CD14-positive monocyte (primary cell): Measurements from ENCODE around the gene TUBGCP3. TPM values are rescaled to one million over a fixed set of nuclear protein-coding genes. Genes with fewer than 3 reads are reported as not detected.
"Not testable (repeated sequence)": the region's sequence is repeated elsewhere in the genome, so short reads cannot be mapped to it uniquely, and the experiment has no call there.

ENCODE experiments used
- DNase-seq, 3 donors: peaks; one replicate each; pipeline ENCODE4 v3.0.0-alpha.2; 2011 to 2022
- H2AFZ ChIP-seq: 2 replicates; pipeline ENCODE4 v1.6.0; 2012; ENCODE audit warnings: mild to moderate bottlenecking, low read depth, low read length, inconsistent platforms; ENCODE audit not compliant: insufficient read depth, poor library complexity, severe bottlenecking
- H3K27ac ChIP-seq, 2 donors: 1 replicate in 1 of 2; 2 replicates in 1 of 2; pipeline ENCODE4 v1.5.1; 2012 to 2013; ENCODE audit warnings: low read length in 2 of 2, control low read depth in 1 of 2, inconsistent platforms in 1 of 2, low read depth in 1 of 2, mild to moderate bottlenecking in 1 of 2
- H3K27me3 ChIP-seq, 2 donors: one replicate each; pipeline versions ENCODE4 v1.6.0 to v1.6.1; 2011 to 2013; ENCODE audit warnings: low read length in 2 of 2; ENCODE audit not compliant: control insufficient read depth in 2 of 2, insufficient read depth in 2 of 2
- H3K36me3 ChIP-seq, 2 donors: replicated peaks in 1 of 2; 1 replicate in 1 of 2; 2 replicates in 1 of 2; pipeline versions ENCODE4 v1.5.1 to v1.6.1; 2012 to 2013; ENCODE audit warnings: low read length in 2 of 2, control low read depth in 1 of 2, inconsistent platforms in 1 of 2, mild to moderate bottlenecking in 1 of 2; ENCODE audit not compliant: insufficient read depth in 2 of 2, control insufficient read depth in 1 of 2
- H3K4me1 ChIP-seq, 2 donors: 1 replicate in 1 of 2; 2 replicates in 1 of 2; pipeline versions ENCODE4 v1.5.1 to v1.6.1; 2012 to 2013; ENCODE audit warnings: low read length in 2 of 2, control low read depth in 1 of 2, inconsistent platforms in 1 of 2, mild to moderate bottlenecking in 1 of 2, moderate library complexity in 1 of 2; ENCODE audit not compliant: insufficient read depth in 2 of 2, control insufficient read depth in 1 of 2
- H3K4me2 ChIP-seq: replicated peaks from 2 replicates; pipeline ENCODE3; 2012; ENCODE audit warnings: low read length, moderate library complexity, mild to moderate bottlenecking; ENCODE audit not compliant: poor library complexity, severe bottlenecking; ENCODE audit errors: extremely low read depth
- H3K4me3 ChIP-seq, 3 experiments: fragments of 200-600 bp in 1 of 3; sonication (generic) in 1 of 3; replicated peaks in 1 of 3; 1 replicate in 2 of 3; 2 replicates in 1 of 3; pipeline ENCODE4 v1.5.1; 2011 to 2013; ENCODE audit warnings: low read length in 3 of 3, mild to moderate bottlenecking in 3 of 3, control low read depth in 2 of 3, low read depth in 2 of 3, inconsistent platforms in 1 of 3, moderate library complexity in 1 of 3
- H3K79me2 ChIP-seq: 2 replicates; pipeline ENCODE4 v1.6.0; 2012; ENCODE audit warnings: mild to moderate bottlenecking, control low read depth, inconsistent platforms, low read length, moderate library complexity; ENCODE audit not compliant: insufficient read depth
- H3K9ac ChIP-seq: 2 replicates; pipeline ENCODE4 v1.6.0; 2017; ENCODE audit warnings: low read length, mild to moderate bottlenecking; ENCODE audit not compliant: insufficient read depth, poor library complexity, severe bottlenecking
- H3K9me3 ChIP-seq, 2 donors: replicated peaks in 1 of 2; 1 replicate in 1 of 2; 2 replicates in 1 of 2; pipeline versions ENCODE4 v1.5.1 to v1.6.1; 2012 to 2013; ENCODE audit warnings: low read length in 2 of 2, control low read depth in 1 of 2; ENCODE audit not compliant: control insufficient read depth in 1 of 2, insufficient read depth in 1 of 2
- H4K20me1 ChIP-seq: 2 replicates; pipeline ENCODE4 v1.6.0; 2012; ENCODE audit warnings: mild to moderate bottlenecking, low read length, control low read depth, moderate library complexity; ENCODE audit not compliant: insufficient read depth
- H3K27ac Mint-ChIP-seq, 7 donors: one replicate each; pipeline ENCODE4 v1.8.0; 2020; ENCODE audit warnings: mild to moderate bottlenecking in 7 of 7, mixed read lengths in 7 of 7, moderate library complexity in 6 of 7, inconsistent platforms in 2 of 7
- H3K27me3 Mint-ChIP-seq, 3 donors: one replicate each; pipeline ENCODE4 v1.8.0; 2021 to 2022; ENCODE audit warnings: low read depth in 3 of 3, mild to moderate bottlenecking in 3 of 3, mixed read lengths in 3 of 3, moderate library complexity in 3 of 3, inconsistent platforms in 1 of 3
- H3K36me3 Mint-ChIP-seq, 2 donors: one replicate each; pipeline ENCODE4 v1.8.0; 2020; ENCODE audit warnings: mixed read lengths in 2 of 2, inconsistent platforms in 1 of 2, mild to moderate bottlenecking in 1 of 2
- H3K4me1 Mint-ChIP-seq: one replicate; pipeline ENCODE4 v1.8.0; 2020; ENCODE audit warnings: mild to moderate bottlenecking, mixed read lengths
- H3K4me3 Mint-ChIP-seq, 2 donors: one replicate each; pipeline ENCODE4 v1.8.0; 2020; ENCODE audit warnings: mild to moderate bottlenecking in 2 of 2, mixed read lengths in 2 of 2, moderate library complexity in 1 of 2
- H3K9me3 Mint-ChIP-seq, 7 donors: one replicate each; pipeline ENCODE4 v1.8.0; 2020 to 2022; ENCODE audit warnings: mixed read lengths in 7 of 7, mild to moderate bottlenecking in 6 of 7, moderate library complexity in 6 of 7, inconsistent platforms in 2 of 7
- CTCF ChIP-seq: fragments of 200-600 bp; IDR thresholded peaks from one replicate; pipeline ENCODE4 v1.8.0; 2022; ENCODE audit warnings: antibody characterized with exemption, mild to moderate bottlenecking
- WGBS: methylation state at CpG from one replicate; pipeline ENCODE4 v1.1.5; 2013; ENCODE audit warnings: missing lambda C conversion rate; ENCODE audit not compliant: insufficient coverage; 5-methylcytosine and 5-hydroxymethylcytosine counted together
- intact Hi-C, 2 donors: fragments of 100-400 bp; cut with micrococcal nuclease; formaldehyde crosslinking; loops; one replicate each; pipeline versions ENCODE4 v1.15.0 to v1.15.1; 2023
- polyA plus RNA-seq, 3 donors: library from polyadenylated mRNA; depleted of rRNA in 1 of 3; unstranded in 2 of 3; stranded (reverse) in 1 of 3; fragments of 300-500 nt in 2 of 3; fragments of >200 nt in 1 of 3; fragmentation: Illumina TruSeq in 2 of 3; gene quantifications; 1 replicate in 2 of 3; 2 replicates in 1 of 3; pipeline ENCODE4 v1.2.3, GENCODE V29; 2012 to 2021

The TUBGCP3 gene
- polyA plus RNA-seq, 3 donors: 25.4 to 47.1 (median 34.1) TPM

DNA sequence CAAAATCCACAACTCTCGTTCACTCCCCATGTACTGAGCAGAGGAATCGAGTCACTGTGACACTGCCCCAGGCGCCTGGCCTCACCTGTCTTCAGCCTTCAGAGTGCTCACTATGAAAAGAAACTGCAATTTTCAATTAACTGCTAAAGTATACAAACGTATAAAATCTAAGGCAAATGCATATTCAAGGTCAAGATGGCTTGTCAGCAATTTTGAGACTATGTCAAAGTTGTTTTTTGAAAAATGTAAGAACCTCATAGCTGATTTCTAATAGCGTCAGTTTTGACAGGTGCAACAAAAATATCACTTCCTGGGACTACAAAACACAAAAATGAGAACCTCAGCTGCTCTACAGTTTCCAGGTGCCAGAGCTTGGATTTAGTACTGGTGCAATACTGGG lies 31.4 kb downstream of the TUBGCP3 start:
- no peak for TF ChIP-seq CTCF
- Mint-ChIP-seq H3K4me3 (no peak overlapping the region), H3K9me3 (no peaks in the 10 kb centered on the region), H3K27ac (no peak overlapping the region), H3K36me3 (peaks cover 80 to 91% of the 10 kb centered on the region in 2 donors), H3K27me3 (no peaks in the 10 kb centered on the region), H3K4me1 (no peaks in the 10 kb centered on the region)
- Histone ChIP-seq H3K9me3 (no peaks in the 10 kb centered on the region), H3K27ac (no peak overlapping the region), H3K4me2 (no peak overlapping the region), H3K27me3 (no peaks in the 10 kb centered on the region), H4K20me1 (peaks cover 43% of the 10 kb centered on the region), H3K79me2 (peaks cover 52% of the 10 kb centered on the region), H3K4me3 (no peak overlapping the region), H3K4me1 (no peaks in the 10 kb centered on the region), H3K36me3 (peaks cover 89 to 97% of the 10 kb centered on the region in 2 donors), H3K9ac (no peak overlapping the region), H2AFZ (no peak overlapping the region)
- WGBS: 100% methylated on average over 3 of the region's 5 CpGs
- DNase-seq: no peak
- intact Hi-C loops: no loop called here

- Mint-ChIP-seq H3K36me3 (peaks cover 81 to 93% of the 10 kb centered on the region in 2 donors), H3K4me3 (no peak overlapping the region), H3K9me3 (no peaks in the 10 kb centered on the region), H3K27ac (peak overlapping the region in 1 of 7 donors; percentile 59), H3K27me3 (no peaks in the 10 kb centered on the region), H3K4me1 (no peaks in the 10 kb centered on the region)
- WGBS: 100% methylated on average over 3 of the region's 7 CpGs
- TF ChIP-seq CTCF: no peak
- H4K20me1 ChIP-seq: peaks cover 35% of the 10 kb centered on the region
- H2AFZ ChIP-seq: no peak overlapping the region
- H3K4me2 ChIP-seq: no peak overlapping the region
- intact Hi-C loops: no loop called here
- no peak for DNase-seq
- H3K4me1 ChIP-seq: no peaks in the 10 kb centered on the region
- no peak overlapping the region for H3K4me3 ChIP-seq
- H3K27ac ChIP-seq: no peak overlapping the region
- no peaks in the 10 kb centered on the region for H3K9me3 ChIP-seq
- H3K36me3 ChIP-seq: peaks cover 83 to 100% of the 10 kb centered on the region in 2 donors
- H3K27me3 ChIP-seq: no peaks in the 10 kb centered on the region
- H3K9ac ChIP-seq: no peak overlapping the region
- H3K79me2 ChIP-seq: peaks cover 31% of the 10 kb centered on the region
Observed at GRCh38 chr13:112554214-112554850, 33.6 kb downstream of the TUBGCP3 start.

- H3K9ac ChIP-seq, H3K9me3 Mint-ChIP-seq, H3K4me3 ChIP-seq, intact Hi-C loops, H3K27me3 Mint-ChIP-seq, H3K27me3 ChIP-seq, DNase-seq, H2AFZ ChIP-seq, H3K4me1 Mint-ChIP-seq, H3K27ac ChIP-seq, H3K4me3 Mint-ChIP-seq, H3K4me2 ChIP-seq, H3K4me1 ChIP-seq, H3K79me2 ChIP-seq, H3K9me3 ChIP-seq, H3K27ac Mint-ChIP-seq: not testable (repeated sequence)
- Histone ChIP-seq H3K36me3 (peaks cover 71 to 91% of the 10 kb centered on the region in 2 donors), H4K20me1 (peaks cover 34% of the 10 kb centered on the region)
- H3K36me3 Mint-ChIP-seq: peaks cover 78 to 87% of the 10 kb centered on the region in 2 donors
- WGBS: no CpG with 5 or more reads among the region's 5 CpGs
Observed at GRCh38 chr13:112548975-112549374, 39.0 kb downstream of the TUBGCP3 start.
